Left ventricle myocardium inferior (tissue), 1 donor: Measurements from ENCODE around the gene CDK9. TPM values are rescaled to one million over a fixed set of nuclear protein-coding genes. Genes with fewer than 3 reads are reported as not detected.

ENCODE experiments used
- DNase-seq: peaks from one replicate; pipeline ENCODE4 v3.0.0-alpha.2; 2020
- H3K27ac ChIP-seq: fragments of 200-600 bp; replicated peaks from 2 replicates; pipeline ENCODE4 v1.8.0; 2021
- H3K27me3 ChIP-seq: fragments of 200-600 bp; 2 replicates; pipeline ENCODE4 v1.8.0; 2021; ENCODE audit warnings: low read depth
- H3K36me3 ChIP-seq: fragments of 200-600 bp; 2 replicates; pipeline ENCODE4 v1.8.0; 2021
- H3K4me1 ChIP-seq: fragments of 200-600 bp; 2 replicates; pipeline ENCODE4 v1.8.0; 2021
- H3K4me3 ChIP-seq: fragments of 200-600 bp; 2 replicates; pipeline ENCODE4 v1.8.0; 2021; ENCODE audit warnings: mild to moderate bottlenecking, moderate library complexity
- H3K9me3 ChIP-seq: fragments of 200-600 bp; replicated peaks from 2 replicates; pipeline ENCODE4 v1.8.0; 2021
- intact Hi-C: fragments of 100-400 bp; cut with micrococcal nuclease; formaldehyde crosslinking; loops from one replicate; pipeline ENCODE4 v1.11.0; 2022
- total RNA-seq: library from RNA; stranded (reverse); fragmentation: NEBNext Ultra II Directional; extraction: Animal tissue kit (Norgen Biotek cat#: 25700); gene quantifications from one replicate; pipeline ENCODE4 v1.2.1, GENCODE V29; 2021
- TF ChIP-seq, protein P1 (sequence below): fragments of 200-600 bp; IDR thresholded peaks from 2 replicates; pipeline ENCODE4 v1.8.0; 2021; ENCODE audit warnings: antibody characterized with exemption, mild to moderate bottlenecking, borderline replicate concordance
- donor health status: DM: no; HTN: yes; CAD: no; lungs with severe emphysema.

Gene CDK9
- total RNA-seq, 1 donor from 2014 or later = 46.4 TPM

DNA sequence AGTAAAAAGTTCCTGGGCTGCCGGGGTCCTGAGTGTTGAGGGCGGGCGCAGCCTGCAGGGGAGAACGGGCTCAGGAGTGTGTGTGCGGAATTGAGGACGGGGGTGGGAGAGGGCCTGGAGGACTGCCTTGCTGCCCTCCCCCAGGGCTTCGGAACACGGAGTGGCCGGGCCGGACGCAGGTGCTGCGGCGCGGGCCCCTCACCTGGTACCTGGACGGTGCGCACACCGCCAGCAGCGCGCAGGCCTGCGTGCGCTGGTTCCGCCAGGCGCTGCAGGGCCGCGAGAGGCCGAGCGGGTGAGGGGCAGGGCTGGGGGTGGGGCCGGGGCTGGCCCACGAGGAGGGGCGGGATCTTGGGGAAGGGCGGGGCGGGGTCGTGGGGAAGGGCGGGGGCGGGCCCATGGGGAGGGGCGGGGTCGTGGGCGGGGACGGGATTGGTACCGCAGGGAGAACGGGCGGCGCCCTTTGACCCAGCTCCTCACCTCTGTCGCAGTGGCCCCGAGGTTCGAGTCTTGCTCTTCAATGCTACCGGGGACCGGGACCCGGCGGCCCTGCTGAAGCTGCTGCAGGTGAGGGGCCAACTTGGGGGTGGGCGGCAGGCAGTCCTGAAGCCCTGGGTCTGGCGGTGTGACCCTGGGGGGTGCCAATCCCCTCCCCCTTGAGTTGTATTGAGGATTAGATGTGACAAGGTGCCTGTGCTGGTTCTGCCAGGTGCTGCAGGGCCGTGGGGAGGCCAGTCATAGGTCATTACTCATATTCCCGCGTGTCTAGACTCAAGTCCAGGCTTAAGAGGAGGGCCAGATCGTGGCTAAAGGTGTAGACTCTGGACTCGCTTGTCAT lies 23.9 kb downstream of the CDK9 start:
- Histone ChIP-seq H3K4me3 (peak overlapping the region; percentile 33), H3K36me3 (peaks cover 61% of the 10 kb centered on the region)
- TF ChIP-seq, protein P1, sequence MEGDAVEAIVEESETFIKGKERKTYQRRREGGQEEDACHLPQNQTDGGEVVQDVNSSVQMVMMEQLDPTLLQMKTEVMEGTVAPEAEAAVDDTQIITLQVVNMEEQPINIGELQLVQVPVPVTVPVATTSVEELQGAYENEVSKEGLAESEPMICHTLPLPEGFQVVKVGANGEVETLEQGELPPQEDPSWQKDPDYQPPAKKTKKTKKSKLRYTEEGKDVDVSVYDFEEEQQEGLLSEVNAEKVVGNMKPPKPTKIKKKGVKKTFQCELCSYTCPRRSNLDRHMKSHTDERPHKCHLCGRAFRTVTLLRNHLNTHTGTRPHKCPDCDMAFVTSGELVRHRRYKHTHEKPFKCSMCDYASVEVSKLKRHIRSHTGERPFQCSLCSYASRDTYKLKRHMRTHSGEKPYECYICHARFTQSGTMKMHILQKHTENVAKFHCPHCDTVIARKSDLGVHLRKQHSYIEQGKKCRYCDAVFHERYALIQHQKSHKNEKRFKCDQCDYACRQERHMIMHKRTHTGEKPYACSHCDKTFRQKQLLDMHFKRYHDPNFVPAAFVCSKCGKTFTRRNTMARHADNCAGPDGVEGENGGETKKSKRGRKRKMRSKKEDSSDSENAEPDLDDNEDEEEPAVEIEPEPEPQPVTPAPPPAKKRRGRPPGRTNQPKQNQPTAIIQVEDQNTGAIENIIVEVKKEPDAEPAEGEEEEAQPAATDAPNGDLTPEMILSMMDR = no peak

GRCh38 chr9:127810378-127811187 lies 24.7 kb downstream of the CDK9 start:
- Histone ChIP-seq H3K9me3 (no peaks in the 10 kb centered on the region), H3K4me1 (peaks cover 28% of the 10 kb centered on the region), H3K36me3 (peaks cover 66% of the 10 kb centered on the region), H3K4me3 (no peak overlapping the region), H3K27me3 (no peaks in the 10 kb centered on the region), H3K27ac (peak overlapping the region; percentile 54)
- intact Hi-C loops = no loop called here
- no peak for DNase-seq
- TF ChIP-seq, protein P1 = no peak

More for the DNA sequence above, 23.9 kb downstream of the CDK9 start:
- intact Hi-C loops = no loop called here
- no peak for DNase-seq
- H3K9me3 ChIP-seq = no peaks in the 10 kb centered on the region
- H3K27ac ChIP-seq = peak overlapping the region; percentile 62
- H3K4me1 ChIP-seq = peaks cover 28% of the 10 kb centered on the region
- no peaks in the 10 kb centered on the region for H3K27me3 ChIP-seq

- no peak for DNase-seq
- Histone ChIP-seq H3K27me3 (no peaks in the 10 kb centered on the region), H3K9me3 (no peaks in the 10 kb centered on the region), H3K27ac (no peak overlapping the region), H3K4me1 (peaks cover 35% of the 10 kb centered on the region), H3K4me3 (no peak overlapping the region), H3K36me3 (peaks cover 67% of the 10 kb centered on the region)
- intact Hi-C loops = no loop called here
- TF ChIP-seq, protein P1 = no peak
These were observed 26.2 kb downstream of the CDK9 start for GRCh38 chr9:127812011-127812410.

DNA sequence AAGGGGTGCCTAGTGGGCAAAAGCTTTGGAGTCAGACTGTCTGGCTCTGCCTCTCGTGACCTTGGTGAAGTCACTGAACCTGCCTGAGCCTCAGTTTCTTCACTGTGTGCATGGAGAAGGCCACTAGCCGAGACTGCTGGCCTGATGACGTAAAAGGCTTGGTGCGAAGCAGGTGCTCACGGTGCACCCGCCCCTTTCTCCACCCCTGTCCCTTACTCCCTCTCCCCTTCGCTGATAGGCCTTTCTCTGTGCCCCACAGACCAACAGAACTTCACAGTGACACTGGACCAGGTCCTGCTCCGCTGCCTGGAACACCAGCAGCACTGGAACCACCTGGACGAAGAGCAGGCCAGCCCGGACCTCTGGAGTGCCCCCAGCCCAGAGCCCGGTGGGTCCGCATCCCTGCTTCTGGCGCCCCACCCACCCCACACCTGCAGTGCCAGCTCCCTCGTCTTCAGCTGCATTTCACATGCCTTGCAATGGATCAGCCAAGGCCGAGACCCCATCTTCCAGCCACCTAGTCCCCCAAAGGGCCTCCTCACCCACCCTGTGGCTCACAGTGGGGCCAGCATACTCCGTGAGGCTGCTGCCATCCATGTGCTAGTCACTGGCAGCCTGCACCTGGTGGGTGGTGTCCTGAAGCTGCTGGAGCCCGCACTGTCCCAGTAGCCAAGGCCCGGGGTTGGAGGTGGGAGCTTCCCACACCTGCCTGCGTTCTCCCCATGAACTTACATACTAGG lies 27.3 kb downstream of the CDK9 start:
- H3K9me3 ChIP-seq = no peaks in the 10 kb centered on the region

More for the DNA sequence above, 27.3 kb downstream of the CDK9 start:
- TF ChIP-seq, protein P1 = no peak
- intact Hi-C loops = no loop called here
- H3K27me3 ChIP-seq = no peaks in the 10 kb centered on the region
- H3K36me3 ChIP-seq = peaks cover 67% of the 10 kb centered on the region
- H3K27ac ChIP-seq = peak overlapping the region; percentile 59
- peaks cover 46% of the 10 kb centered on the region for H3K4me1 ChIP-seq
- no peak overlapping the region for H3K4me3 ChIP-seq
- DNase-seq = no peak
